GM21717 (cell line): ENCODE results near the gene FLOT2.
"Not testable (repeated sequence)": the region's sequence is repeated elsewhere in the genome, so short reads cannot be mapped to it uniquely, and the experiment has no call there.

Experiments
- ATAC-seq: cut with Tn5 transposase; IDR thresholded peaks from one replicate; pipeline ENCODE4 v1.9.1; 2021; ENCODE audit warnings: mild to moderate bottlenecking, moderate library complexity; ENCODE audit not compliant: unreplicated experiment

Gene FLOT2

DNA sequence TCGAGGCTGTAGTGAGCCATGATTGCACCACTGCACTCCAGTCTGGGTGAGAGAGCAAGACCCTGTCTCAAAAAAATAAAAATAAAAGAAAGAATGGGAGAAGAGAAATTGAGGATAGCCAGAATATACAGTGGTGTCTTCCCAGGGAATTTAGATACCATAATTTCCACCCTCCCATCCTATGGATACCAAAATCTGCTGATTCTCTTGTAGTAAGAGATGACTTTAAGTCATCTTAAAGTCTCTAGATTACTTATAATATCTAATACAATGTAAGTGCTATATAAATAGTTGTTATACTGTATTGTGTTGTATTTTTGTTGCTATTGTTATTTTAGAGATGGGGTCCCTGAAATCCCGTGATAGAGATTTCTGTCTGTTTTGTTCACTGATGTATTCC is 44.2 kb downstream of the FLOT2 start:
- no peak for ATAC-seq

DNA sequence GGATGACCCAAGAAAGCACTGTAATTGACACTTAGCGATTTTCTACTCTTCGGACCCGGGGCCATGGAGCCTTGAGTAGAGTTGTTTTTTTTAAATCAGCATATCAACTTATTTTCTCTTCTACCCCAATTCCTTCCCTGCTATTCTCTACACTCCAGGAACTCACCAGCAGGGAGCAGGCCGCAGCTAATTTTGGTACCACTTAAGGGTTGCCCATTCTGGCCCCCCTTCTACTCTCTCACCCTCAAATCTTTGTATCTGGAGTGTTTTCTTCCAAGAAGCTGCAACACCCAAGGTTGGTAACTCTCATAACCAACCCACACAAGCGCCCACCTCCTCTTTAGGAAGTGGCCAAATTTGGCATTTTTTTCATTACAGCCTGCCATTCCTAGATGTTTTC is 48.3 kb downstream of the FLOT2 start:
- ATAC-seq, result no peak

DNA sequence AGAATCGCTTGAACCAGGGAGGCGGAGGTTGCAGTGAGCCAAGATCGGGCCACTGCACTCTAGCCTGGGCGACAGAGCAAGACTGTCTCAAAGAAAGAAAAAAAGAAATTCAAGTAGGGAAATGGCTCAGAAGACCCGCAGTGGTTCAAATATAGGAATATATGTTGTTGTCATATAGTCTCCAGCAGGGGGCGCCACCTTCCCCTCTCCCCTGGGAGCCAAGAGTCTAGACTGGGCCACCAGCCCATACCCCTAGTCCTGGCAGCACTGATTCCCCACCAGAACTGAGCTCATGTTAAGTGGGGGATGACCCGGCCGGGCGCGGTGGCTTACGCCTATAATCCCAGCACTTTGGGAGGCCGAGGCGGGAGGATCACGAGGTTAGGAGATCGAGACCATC is 48.9 kb downstream of the FLOT2 start:
- not testable (repeated sequence) for ATAC-seq

DNA sequence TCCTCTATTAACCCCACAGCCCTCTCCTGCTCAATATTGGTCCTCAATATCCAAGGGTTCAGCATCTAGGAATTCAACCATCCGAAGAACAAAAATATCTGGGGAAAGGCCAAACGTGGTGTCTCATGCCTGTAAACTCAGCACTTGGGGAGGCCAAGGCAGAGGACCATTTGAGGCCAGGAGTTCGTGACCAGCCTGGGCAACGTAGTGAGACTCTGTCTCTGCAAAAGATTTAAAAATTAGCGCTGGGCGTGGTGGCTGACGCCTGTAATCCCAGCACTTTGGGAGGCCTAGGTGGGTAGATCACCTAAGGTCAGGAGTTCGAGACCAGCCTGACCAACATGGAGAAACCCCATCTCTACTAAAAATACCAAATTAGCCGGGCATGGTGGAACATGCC is 50.8 kb downstream of the FLOT2 start:
- not testable (repeated sequence) for ATAC-seq

DNA sequence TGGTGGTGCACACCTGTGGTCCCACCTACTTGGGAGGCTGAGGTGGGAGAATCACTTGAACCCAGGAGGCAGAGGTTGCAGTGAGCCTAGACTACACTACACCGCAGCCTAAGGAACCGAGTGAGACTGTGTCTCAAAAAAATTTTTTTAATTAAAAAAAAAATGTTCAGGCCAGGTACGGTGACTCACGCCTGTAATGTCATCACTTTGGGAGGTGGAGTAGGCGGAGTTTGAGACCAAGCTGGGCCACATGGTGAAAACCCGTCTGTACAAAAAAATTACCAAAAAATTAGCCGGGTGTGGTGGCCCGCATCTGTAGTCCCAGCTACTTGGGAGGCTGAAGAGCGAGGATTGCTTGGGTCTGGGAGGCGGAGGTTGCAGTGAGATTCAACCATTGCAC is 51.3 kb downstream of the FLOT2 start:
- no peak for ATAC-seq

DNA sequence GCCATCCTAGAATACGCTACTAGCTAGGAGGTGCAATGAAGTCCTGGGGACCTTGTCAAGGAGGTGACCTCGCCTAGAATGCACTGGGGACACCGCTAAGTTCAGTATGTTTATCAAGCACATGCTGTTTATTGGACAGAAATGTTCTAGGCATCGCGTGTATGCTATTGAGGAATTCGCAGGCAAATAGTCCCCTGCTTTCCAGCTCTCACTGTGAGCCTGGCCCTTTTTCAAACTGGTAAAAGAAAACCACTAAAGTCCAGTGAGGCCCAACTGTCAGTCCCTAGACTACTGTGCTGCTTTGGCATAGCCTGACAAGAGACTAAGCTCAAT is 53.8 kb downstream of the FLOT2 start:
- no peak for ATAC-seq

DNA sequence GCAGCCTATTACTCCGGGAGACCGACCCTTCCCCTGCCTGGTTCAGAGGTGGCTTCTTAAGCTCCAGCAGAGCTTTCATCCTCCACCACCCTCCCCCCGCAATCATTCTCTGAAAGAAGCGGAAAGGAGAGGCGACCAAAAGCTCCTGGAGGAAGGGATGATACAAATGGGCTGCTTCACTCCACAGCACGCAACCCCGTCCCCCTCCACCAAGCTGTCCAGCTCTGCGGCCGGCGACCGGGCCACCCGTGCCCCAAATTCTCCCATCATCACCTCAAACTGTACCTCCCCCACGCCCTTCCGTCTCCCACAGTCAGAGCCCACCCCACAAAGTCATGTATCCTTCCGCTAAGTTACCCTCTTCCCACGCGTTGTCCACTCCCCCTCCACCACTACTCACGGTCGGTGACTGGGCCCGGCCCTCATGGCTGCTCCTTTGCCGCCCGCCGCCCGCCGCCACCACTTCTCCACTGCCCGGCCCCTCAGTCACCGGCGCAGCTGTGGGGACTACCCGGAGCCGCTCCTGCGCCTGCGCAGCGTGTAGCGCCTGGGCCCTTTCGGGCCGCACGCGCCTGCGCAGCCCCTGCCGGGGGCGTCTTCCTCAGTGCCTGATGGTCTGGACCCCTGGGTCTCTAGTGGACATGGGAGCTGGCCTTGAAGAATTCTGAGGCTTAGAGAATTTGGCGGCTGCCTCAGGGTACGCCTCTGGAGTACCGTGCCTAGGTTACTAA is 55.1 kb downstream of the FLOT2 start, which contains the start of gene FAM222B:
FAM222B (minus strand) TSS at position 509 of the 731 bp plus-strand sequence. CDS start 76,123 bp downstream, outside the sequence.
- ATAC-seq, result peak; percentile 71

DNA sequence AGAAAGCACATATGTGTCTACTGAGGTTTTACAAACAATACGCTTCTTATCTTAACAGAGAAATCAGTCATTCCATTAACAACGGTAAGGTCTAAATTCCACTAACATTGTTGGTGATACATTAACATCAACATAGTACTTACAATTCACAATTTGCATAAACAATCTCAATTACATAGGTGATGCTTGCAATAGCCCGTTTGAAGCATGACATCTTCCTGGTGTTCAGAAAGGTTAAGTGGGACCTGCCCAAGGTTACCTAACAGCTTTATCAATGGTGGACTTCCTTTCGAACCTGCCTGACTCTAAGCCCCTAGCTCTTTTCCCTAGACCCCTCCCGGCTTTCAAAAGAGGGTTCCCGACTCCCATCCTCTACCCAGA is 55.6 kb downstream of the FLOT2 start:
- peak; percentile 21 for ATAC-seq

DNA sequence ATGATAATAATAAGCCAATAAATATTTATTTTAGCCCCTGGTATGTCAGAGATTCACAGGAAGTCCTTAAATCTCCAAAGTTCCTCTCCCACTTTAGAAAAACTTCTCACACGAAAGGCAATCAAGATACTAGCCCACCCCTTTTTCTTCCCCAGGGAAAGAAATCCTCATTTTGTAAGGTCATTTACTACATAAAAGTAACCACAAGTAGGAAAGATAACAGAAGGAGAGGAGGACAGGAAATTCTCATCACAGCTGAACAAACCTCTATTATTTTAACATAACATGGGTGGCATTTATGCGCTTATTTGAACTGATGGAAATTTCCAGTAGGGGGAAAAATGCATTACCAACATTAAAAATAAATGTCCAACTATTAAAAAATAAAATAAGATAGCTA is 58.3 kb downstream of the FLOT2 start:
- no peak for ATAC-seq

DNA sequence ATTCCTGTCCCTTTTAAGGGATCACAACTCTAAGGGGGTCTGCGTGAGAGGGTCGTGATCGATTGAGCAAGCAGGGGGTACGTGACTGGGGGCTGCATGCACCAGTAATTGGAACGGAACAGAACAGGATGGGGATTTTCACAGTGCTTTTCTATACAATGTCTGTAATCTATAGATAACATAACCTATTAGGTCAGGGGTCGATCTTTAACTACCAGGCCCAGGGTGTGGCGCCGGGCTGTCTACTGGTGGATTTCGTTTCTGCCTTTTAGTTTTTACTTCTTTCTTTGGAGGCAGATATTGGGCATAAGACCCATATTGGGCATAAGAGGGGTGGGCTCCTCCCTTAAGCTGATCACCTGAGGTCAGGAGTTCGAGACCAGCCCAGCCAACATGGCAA is 61.0 kb downstream of the FLOT2 start:
- ATAC-seq, result not testable (repeated sequence)

DNA sequence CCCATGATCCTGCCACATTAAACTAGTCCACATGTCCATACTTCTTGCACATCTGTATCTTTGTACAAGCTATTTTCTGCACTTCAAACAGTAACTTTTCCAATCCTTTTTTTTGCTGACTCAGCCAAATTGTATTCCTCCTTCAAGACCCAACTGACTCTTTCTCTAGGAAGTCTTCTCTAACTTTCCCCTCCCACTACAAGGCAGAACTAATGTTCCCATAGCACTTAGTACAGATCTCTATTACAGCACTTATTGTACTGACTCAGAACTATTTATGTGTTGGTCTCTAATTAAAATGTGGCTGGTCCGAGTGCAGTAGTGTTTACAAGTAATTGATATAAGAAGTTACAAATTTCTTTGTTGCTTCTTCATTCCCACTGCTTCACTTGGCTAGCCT is 63.1 kb downstream of the FLOT2 start:
- no peak for ATAC-seq
